Body of pancreas (tissue), 4 donors: ENCODE results near the gene MPO.

Source experiments
- POLR2A ChIP-seq, 3 donors: fragments of 450-650 bp; IDR thresholded peaks; one replicate each; pipeline ENCODE4 v1.6.1; 2016; ENCODE audit warnings: antibody characterized with exemption in 3 of 3, mild to moderate bottlenecking in 2 of 3
- TF ChIP-seq, protein P1 (sequence below), 7 experiments: fragments of 450-650 bp in 4 of 7; fragments of 200-600 bp in 3 of 7; sonication (generic) in 3 of 7; IDR thresholded peaks; one replicate each; pipeline ENCODE4 v1.5.1; 2016 to 2019; ENCODE audit warnings: antibody characterized with exemption in 7 of 7

DNA sequence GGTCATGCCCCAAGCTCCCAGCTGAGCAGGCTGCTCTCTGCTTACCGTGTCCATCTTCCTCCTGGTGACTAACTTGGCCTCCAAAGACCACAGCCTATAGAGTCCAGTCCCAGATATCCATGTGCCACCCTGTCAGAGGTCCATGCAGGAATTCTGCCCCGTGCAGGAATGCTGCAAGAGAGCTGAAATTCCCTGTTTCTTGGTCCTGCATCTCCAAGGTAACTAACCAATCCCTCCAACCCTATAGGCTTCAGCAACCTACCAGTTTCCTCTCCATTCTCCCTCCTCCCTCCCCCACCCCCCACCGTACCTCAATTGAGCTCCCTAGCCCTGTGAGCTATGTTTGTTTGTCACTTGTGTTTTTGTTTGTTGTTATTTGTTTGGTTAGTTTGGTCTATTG lies 52.1 kb downstream of the MPO start:
- TF ChIP-seq, protein P1, sequence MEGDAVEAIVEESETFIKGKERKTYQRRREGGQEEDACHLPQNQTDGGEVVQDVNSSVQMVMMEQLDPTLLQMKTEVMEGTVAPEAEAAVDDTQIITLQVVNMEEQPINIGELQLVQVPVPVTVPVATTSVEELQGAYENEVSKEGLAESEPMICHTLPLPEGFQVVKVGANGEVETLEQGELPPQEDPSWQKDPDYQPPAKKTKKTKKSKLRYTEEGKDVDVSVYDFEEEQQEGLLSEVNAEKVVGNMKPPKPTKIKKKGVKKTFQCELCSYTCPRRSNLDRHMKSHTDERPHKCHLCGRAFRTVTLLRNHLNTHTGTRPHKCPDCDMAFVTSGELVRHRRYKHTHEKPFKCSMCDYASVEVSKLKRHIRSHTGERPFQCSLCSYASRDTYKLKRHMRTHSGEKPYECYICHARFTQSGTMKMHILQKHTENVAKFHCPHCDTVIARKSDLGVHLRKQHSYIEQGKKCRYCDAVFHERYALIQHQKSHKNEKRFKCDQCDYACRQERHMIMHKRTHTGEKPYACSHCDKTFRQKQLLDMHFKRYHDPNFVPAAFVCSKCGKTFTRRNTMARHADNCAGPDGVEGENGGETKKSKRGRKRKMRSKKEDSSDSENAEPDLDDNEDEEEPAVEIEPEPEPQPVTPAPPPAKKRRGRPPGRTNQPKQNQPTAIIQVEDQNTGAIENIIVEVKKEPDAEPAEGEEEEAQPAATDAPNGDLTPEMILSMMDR (IDR thresholded peaks at IDR 0.05): no peak
- no peak for TF ChIP-seq POLR2A (IDR thresholded peaks at IDR 0.05)
